Measurements from ENCODE around the gene CLIP4. TPM values are rescaled to one million over a fixed set of nuclear protein-coding genes. Genes with fewer than 3 reads are reported as not detected.

CLIP4 gene
- total RNA-seq, 1 experiment from 2014 or later: 18.2 TPM

GRCh38 chr2:29225814-29226213, 110.6 kb downstream of the CLIP4 start:
- no TSS peak for BruUV-seq (replicated peaks)
- no peak overlapping the region for H3K4me3 ChIP-seq (ENCODE audit: low read depth, low read length, poor library complexity, severe bottlenecking)
- no peaks in the 10 kb centered on the region for H3K27me3 ChIP-seq (replicated peaks; ENCODE audit: insufficient read depth, low read depth, low read length, poor library complexity)
- intact Hi-C loops (cut with micrococcal nuclease; ENCODE audit: unreplicated experiment): no loop called here
- ChIA-PET CTCF (interaction anchor here (0.7 kb wide), 1 partner anchor 13 kb away, joined by 17 read pairs; no protein-coding TSS in a partner anchor), POLR2A (ENCODE audit: low non-redundant PET) (no interaction called here)
- peaks cover 9% of the 10 kb centered on the region for H3K4me1 ChIP-seq (ENCODE audit: insufficient read depth, low read length, poor library complexity, severe bottlenecking)
- H3K27ac ChIP-seq (ENCODE audit: low read depth, low read length, poor library complexity, severe bottlenecking): no peak overlapping the region
- no peak for DNase-seq (ENCODE audit: low spot score)
- no peaks in the 10 kb centered on the region for H3K9me3 ChIP-seq (ENCODE audit: low read depth, low read length, poor library complexity, severe bottlenecking)
- no peak for TF ChIP-seq EZH2 (IDR thresholded peaks at IDR 0.05; ENCODE audit: borderline replicate concordance, low read depth, low read length, poor library complexity, severe bottlenecking)
- TF ChIP-seq CTCF (conservative IDR thresholded peaks at IDR 0.05; ENCODE audit: low read depth, low read length): no peak
- H3K36me3 ChIP-seq (ENCODE audit: insufficient read depth, low read length, poor library complexity, severe bottlenecking): no peaks in the 10 kb centered on the region

GRCh38 chr2:29226375-29226774, 111.2 kb downstream of the CLIP4 start:
- Histone ChIP-seq H3K36me3 (ENCODE audit: insufficient read depth, low read length, poor library complexity, severe bottlenecking) (no peaks in the 10 kb centered on the region), H3K4me1 (ENCODE audit: insufficient read depth, low read length, poor library complexity, severe bottlenecking) (peaks cover 9% of the 10 kb centered on the region), H3K4me3 (ENCODE audit: low read depth, low read length, poor library complexity, severe bottlenecking) (no peak overlapping the region), H3K27me3 (replicated peaks; ENCODE audit: insufficient read depth, low read depth, low read length, poor library complexity) (no peaks in the 10 kb centered on the region), H3K9me3 (ENCODE audit: low read depth, low read length, poor library complexity, severe bottlenecking) (no peaks in the 10 kb centered on the region), H3K27ac (ENCODE audit: low read depth, low read length, poor library complexity, severe bottlenecking) (no peak overlapping the region)
- TF ChIP-seq CTCF (conservative IDR thresholded peaks at IDR 0.05; ENCODE audit: low read depth, low read length) (no peak), EZH2 (IDR thresholded peaks at IDR 0.05; ENCODE audit: borderline replicate concordance, low read depth, low read length, poor library complexity, severe bottlenecking) (no peak)
- CTCF ChIA-PET: interaction anchor here (0.7 kb wide), 1 partner anchor 12 kb away, joined by 17 read pairs; no protein-coding TSS in a partner anchor
- DNase-seq (ENCODE audit: low spot score): no peak
- no TSS peak for BruUV-seq (replicated peaks)
- POLR2A ChIA-PET (ENCODE audit: low non-redundant PET): no interaction called here
- intact Hi-C loops (cut with micrococcal nuclease; ENCODE audit: unreplicated experiment): no loop called here

GRCh38 chr2:29226808-29227207, 111.6 kb downstream of the CLIP4 start:
- Histone ChIP-seq H3K4me1 (ENCODE audit: insufficient read depth, low read length, poor library complexity, severe bottlenecking) (peaks cover 9% of the 10 kb centered on the region), H3K27ac (ENCODE audit: low read depth, low read length, poor library complexity, severe bottlenecking) (no peak overlapping the region), H3K4me3 (ENCODE audit: low read depth, low read length, poor library complexity, severe bottlenecking) (no peak overlapping the region), H3K9me3 (ENCODE audit: low read depth, low read length, poor library complexity, severe bottlenecking) (no peaks in the 10 kb centered on the region), H3K27me3 (replicated peaks; ENCODE audit: insufficient read depth, low read depth, low read length, poor library complexity) (no peaks in the 10 kb centered on the region), H3K36me3 (ENCODE audit: insufficient read depth, low read length, poor library complexity, severe bottlenecking) (no peaks in the 10 kb centered on the region)
- no peak for DNase-seq (ENCODE audit: low spot score)
- ChIA-PET POLR2A (ENCODE audit: low non-redundant PET) (no interaction called here), CTCF (no interaction called here)
- TF ChIP-seq EZH2 (IDR thresholded peaks at IDR 0.05; ENCODE audit: borderline replicate concordance, low read depth, low read length, poor library complexity, severe bottlenecking) (no peak), CTCF (conservative IDR thresholded peaks at IDR 0.05; ENCODE audit: low read depth, low read length) (no peak)
- no TSS peak for BruUV-seq (replicated peaks)
- intact Hi-C loops (cut with micrococcal nuclease; ENCODE audit: unreplicated experiment): no loop called here
